ENCODE results near the gene HTRA3.

DNA sequence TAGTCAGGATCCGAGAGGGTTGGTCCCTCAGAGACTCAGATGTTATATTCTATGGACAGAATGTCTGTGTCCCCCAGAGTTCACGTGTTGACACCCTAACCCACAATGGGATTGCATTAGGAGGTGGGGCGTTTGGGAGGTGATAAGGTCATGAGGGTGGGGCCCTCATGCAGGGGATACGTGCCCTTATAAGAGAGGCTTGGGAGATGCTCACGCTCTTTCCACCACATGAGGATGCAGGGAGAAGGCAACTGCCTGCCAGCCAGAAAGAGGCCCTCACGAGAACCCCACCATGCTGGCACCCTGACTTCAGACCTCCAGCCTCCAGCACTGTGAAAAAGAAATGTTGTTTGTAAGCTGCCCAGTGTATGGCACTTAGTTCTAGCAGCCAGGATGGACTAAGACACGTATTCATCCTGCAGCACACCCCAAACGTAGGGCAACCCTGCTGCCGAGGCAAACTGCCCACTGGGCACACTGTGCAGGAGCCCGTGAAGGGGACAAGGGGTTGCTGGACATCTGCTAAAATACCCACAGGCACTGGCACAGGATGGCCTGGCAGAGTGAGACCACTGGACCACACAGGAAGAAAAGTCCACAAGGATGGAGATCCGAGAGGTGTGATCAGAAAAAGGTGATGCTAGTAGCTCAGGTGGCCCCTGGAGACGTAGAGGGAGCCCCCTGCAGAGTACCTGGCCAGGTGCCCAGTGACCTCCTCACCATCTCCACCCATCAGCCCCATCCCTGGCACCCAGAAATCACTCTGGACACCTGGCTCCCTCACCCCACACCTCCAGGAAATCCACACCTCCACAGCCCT, 62.7 kb downstream of the HTRA3 start:
- TF ChIP-seq, protein P1, sequence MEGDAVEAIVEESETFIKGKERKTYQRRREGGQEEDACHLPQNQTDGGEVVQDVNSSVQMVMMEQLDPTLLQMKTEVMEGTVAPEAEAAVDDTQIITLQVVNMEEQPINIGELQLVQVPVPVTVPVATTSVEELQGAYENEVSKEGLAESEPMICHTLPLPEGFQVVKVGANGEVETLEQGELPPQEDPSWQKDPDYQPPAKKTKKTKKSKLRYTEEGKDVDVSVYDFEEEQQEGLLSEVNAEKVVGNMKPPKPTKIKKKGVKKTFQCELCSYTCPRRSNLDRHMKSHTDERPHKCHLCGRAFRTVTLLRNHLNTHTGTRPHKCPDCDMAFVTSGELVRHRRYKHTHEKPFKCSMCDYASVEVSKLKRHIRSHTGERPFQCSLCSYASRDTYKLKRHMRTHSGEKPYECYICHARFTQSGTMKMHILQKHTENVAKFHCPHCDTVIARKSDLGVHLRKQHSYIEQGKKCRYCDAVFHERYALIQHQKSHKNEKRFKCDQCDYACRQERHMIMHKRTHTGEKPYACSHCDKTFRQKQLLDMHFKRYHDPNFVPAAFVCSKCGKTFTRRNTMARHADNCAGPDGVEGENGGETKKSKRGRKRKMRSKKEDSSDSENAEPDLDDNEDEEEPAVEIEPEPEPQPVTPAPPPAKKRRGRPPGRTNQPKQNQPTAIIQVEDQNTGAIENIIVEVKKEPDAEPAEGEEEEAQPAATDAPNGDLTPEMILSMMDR (conservative IDR thresholded peaks at IDR 0.05; ENCODE audit: low read depth, low read length): no peak
- no peak for TF ChIP-seq EZH2 (IDR thresholded peaks at IDR 0.05; ENCODE audit: low read length, unreplicated experiment)
- TF ChIP-seq EZH2phosphoT487 (IDR thresholded peaks at IDR 0.05; ENCODE audit: borderline replicate concordance, low read length): no peak
